ENCODE results near the gene PSMD2.
"Not testable (repeated sequence)": the region's sequence is repeated elsewhere in the genome, so short reads cannot be mapped to it uniquely, and the experiment has no call there.

Gene PSMD2

DNA sequence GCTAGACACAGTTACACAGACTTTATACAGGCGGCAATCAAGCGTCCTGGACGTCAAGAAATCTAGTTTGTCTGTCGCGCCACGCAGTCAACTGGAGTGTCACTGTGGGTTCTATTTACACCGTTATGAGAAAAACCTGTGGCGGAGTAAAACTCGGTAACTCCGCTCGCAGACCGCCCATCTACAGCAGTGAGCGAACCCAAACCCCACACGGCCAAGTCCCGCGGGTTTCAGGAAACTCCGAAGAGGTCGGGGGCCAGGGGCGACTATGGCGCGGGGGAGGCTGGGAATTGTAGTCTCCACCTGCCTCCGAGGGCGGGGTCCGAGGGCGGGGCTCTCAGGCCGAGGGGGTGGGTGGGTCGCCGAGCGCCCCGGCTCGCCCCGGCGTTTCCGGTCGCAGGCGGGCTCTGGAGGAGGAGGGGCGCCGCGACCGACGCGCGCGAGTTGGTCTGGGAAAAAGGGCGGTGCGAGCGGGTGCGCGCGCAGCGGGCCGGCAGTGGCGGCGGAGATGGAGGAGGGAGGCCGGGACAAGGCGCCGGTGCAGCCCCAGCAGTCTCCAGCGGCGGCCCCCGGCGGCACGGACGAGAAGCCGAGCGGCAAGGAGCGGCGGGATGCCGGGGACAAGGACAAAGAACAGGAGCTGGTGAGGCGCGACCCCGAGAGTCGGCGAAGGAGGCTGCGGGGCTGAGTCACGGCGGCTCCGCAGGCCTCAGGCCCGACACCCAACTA is at the start of gene PSMD2:
TSS of gene PSMD2 (plus strand) at position 483 of the 729 bp plus-strand sequence. CDS start at position 509, 26 bp downstream.
- peak; percentile 95 for DNase-seq (ENCODE audit: low spot score)

GRCh38 chr3:184249412-184250166 is 49.5 kb upstream of the PSMD2 start, which contains the start of gene EEF1AKMT4:
Gene EEF1AKMT4, plus strand, starts transcription at chr3:184249672. Its CDS starts 23 bp downstream, at chr3:184249695.
- peak; percentile 99 for DNase-seq (ENCODE audit: low spot score)

- peak; percentile 95 for DNase-seq (ENCODE audit: low spot score)
Measured at GRCh38 chr3:184250167-184250828, 48.7 kb upstream of the PSMD2 start.

- no peak for DNase-seq (ENCODE audit: low spot score)
Measured at GRCh38 chr3:184255291-184256039, 43.6 kb upstream of the PSMD2 start.

- no peak for DNase-seq (ENCODE audit: low spot score)
Measured at GRCh38 chr3:184257083-184257915, 41.7 kb upstream of the PSMD2 start.

GRCh38 chr3:184258926-184259325 is 40.1 kb upstream of the PSMD2 start:
- no peak for DNase-seq (ENCODE audit: low spot score)

GRCh38 chr3:184259396-184259877 is 39.6 kb upstream of the PSMD2 start:
- no peak for DNase-seq (ENCODE audit: low spot score)

DNA sequence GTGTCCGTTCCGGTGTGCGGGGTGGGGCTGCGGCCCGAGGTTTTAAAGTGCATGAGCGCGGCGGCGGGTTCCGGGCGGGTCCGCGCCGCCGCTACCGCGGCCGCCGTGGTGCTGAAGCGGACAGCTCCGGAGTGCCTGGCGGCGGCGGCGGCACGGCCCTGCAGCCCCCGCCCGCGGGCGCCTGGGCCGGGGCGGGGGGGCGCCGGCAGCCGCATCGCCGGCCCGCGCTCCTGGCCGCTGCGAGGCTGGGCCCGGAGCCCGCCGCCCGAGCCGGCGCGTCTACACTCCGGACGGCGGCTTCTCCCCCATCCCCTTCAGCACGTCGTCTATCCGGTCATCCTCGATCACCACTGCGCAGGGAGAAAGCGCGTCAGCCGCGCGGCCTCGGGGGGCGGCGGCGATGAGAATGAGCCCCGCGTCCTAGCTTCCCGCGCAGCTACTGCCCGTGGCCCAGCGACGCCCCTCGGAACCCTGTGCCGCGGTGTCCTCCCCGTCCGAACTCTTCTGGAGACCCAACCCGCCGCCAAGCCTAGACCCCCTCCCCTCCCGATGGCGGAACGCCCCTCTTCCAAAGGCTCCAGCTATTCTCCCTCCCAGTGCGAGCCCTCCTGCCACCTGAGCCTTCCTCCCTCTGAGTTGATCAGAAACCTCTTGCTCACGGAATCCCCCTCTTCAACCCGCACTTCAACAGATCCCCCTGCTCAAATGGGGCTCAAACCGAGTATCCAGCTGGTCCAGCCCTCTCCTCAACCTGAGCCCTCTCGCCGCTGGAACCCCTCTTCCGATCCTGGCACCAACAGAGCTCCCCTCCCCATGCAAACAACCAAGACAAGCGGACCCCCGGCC is 38.9 kb upstream of the PSMD2 start:
- peak; percentile 54 for DNase-seq (ENCODE audit: low spot score)

DNA sequence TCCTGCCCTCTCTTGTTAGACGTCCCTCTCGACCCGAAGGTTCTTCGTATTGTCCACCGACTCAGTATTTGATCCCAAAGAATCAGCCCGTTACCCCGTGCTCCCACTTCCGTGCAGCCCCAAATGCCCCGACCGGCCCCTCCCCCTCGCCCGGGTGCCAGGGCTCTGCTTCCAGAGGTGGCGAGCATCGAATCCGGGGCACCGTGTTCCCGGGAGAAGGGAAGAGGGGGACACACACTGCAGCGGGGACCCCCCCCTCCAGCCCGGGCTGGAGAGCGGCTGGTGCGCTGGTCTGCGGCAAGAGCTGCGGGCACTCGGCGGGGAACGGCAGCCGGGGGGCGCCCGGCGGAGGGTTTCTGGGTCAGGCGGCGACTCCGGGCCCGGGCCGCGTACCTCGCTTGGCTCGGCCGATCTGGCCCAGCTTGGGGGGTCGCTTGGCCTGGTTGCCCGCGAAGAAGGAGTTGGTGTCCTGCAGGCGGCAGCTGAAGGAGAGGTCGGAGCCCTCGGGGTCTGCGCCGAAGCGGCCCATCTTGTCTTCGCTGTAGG is 38.2 kb upstream of the PSMD2 start:
- DNase-seq (ENCODE audit: low spot score), result peak; percentile 31

DNA sequence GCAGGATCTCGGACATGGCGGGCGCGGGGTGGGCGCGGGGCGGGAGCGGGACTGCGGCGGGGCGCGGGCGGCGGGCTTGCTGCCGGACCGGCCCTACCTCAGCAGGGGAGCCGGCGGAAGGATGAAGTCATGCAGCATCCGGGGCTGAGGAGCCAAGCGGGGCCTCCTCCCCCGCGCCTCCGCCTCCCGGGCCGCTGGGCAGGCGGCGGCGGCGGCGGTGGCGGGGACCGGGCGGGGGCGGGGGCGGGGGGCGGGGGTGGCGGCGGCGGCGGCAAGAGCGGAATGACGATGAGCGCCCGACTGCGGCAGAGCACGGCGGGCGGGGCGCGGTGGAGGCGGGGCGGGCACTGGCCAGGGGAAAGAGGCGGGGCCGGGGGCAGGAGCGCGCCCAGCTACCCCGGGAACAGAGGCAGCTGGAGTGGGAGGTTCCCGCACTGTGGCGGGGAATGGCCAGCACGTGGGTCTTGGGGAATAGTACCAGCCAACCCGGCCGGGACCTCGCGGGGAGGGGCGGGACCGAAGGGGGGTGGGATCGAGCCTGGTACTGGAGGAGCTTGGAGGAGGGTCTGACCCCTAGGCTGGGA is 37.7 kb upstream of the PSMD2 start, which contains the start of gene CAMK2N2:
TSS of gene CAMK2N2 (minus strand) at position 284 of the 584 bp plus-strand sequence. CDS start at position 16, 268 bp downstream.
- peak; percentile 80 for DNase-seq (ENCODE audit: low spot score)

- peak; percentile 61 for DNase-seq (ENCODE audit: low spot score)
Measured at GRCh38 chr3:184261854-184262763, 36.9 kb upstream of the PSMD2 start.

- DNase-seq (ENCODE audit: low spot score), result no peak
Measured at GRCh38 chr3:184262764-184263179, 36.3 kb upstream of the PSMD2 start.

DNA sequence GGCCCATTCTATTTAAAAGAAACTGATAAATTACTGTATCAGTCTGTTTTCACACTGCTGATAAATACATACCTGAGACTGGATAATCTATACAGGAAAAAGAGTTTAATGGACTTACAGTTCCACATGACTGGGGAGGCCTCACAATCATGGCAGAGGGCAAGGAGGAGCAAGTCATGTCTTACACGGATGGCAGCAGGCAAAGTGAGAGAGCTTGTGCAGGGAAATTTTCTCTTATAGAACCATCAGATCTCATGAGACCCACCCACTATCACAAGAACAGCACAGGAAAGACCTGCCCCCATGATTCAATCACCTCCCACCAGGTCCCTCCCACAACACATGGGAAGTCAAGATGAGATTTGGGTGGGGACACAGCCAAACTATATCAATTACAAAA is 31.8 kb upstream of the PSMD2 start:
- not testable (repeated sequence) for DNase-seq (ENCODE audit: low spot score)

DNA sequence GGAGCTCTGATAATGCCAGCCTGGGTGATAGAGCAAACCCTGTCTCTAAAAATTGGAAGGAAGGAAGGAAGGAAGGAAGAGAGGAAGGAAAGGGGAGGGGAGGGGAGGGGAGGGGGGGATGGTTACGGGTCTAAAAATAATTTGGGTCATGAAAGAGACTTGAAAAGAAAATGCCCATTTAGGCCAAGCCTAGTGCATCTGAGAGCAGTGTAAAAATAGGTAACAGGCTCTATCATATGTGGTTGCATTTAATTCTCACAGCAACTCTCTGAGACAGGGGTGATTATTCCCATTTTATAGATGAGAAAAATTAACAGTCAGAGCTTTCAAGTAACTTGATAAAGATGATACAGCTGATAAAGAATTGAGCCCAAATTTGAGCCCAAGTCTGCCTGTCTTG is 26.8 kb upstream of the PSMD2 start:
- DNase-seq (ENCODE audit: low spot score), result no peak

DNA sequence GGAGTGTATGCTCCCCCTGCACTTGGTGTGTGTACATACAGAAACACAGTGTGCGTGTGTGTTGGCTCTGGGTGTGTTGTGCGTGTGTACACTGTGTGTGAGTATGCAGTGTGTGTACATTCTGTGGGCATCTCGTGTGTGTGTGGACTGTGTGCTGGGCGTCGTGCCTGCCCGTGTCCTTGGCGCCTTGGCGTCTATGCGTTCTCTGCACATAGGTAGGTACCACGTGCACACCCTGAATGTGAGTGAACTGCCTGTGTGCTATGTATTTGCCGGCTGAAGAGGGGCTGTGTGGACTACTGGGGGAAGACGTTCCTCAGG is 23.7 kb upstream of the PSMD2 start:
- no peak for DNase-seq (ENCODE audit: low spot score)

- DNase-seq (ENCODE audit: low spot score), result no peak
Measured at GRCh38 chr3:184275961-184276910, 22.8 kb upstream of the PSMD2 start, which contains the start of gene ECE2. Gene ECE2, plus strand, starts transcription at chr3:184276022. Its CDS starts 132 bp downstream, at chr3:184276154.

DNA sequence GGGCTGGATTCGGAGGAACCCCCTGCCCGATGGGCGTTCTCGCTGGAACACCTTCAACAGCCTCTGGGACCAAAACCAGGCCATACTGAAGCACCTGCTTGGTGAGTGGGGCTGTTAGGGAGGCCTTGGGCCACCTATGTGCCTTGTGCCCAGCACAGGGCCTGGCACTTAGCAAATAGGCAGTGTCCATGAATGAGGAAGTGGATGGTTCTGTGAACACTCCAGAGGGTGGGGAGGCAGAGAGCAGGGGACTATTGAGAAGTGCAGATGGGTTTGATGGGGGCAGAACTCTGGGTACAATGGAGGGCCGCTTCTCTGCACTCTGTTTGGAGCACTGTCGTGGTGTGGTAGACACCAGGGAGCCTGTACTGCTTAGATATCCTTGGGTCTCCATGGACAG is 21.7 kb upstream of the PSMD2 start:
- no peak for DNase-seq (ENCODE audit: low spot score)

Data from SW480 (cell line).